Activated CD8-positive, alpha-beta T cell treated with anti-CD3 and anti-CD28 coated beads for 36 hours (primary cell): ENCODE data around the gene TAF12. TPM values are rescaled to one million over a fixed set of nuclear protein-coding genes. Genes with fewer than 3 reads are reported as not detected.
"Not testable (repeated sequence)": the region's sequence is repeated elsewhere in the genome, so short reads cannot be mapped to it uniquely, and the experiment has no call there.

Experiments
- ATAC-seq: fragments of 200-7000 bp; cut with Tn5 transposase; one replicate; pipeline ENCODE4 v1.10.0; 2021; ENCODE audit warnings: mild to moderate bottlenecking, moderate library complexity
- CTCF ChIA-PET: fragments of 350-600 bp; sonication (Branson Sonifier 250); formaldehyde crosslinking; loops from one replicate; lab custom pipeline; 2021; ENCODE audit warnings: antibody characterized with exemption; lab: Charles Lee
- POLR2A ChIA-PET: fragments of 350-600 bp; sonication (Branson Sonifier 250); formaldehyde crosslinking; loops from one replicate; lab custom pipeline; 2021; ENCODE audit warnings: antibody characterized with exemption; lab: Charles Lee
- DNase-seq: peaks from one replicate; pipeline ENCODE4 v3.0.0-alpha.2; 2020
- H3K27ac Mint-ChIP-seq: one replicate; pipeline ENCODE4 v1.8.0; 2021; ENCODE audit warnings: mild to moderate bottlenecking, mixed read lengths
- H3K27me3 Mint-ChIP-seq: one replicate; pipeline ENCODE4 v1.8.0; 2021; ENCODE audit warnings: mixed read lengths
- H3K36me3 Mint-ChIP-seq: one replicate; pipeline ENCODE4 v1.8.0; 2021; ENCODE audit warnings: low read depth, mixed read lengths
- H3K4me1 Mint-ChIP-seq: one replicate; pipeline ENCODE4 v1.8.0; 2021; ENCODE audit warnings: low read depth, mixed read lengths
- H3K4me3 Mint-ChIP-seq: one replicate; pipeline ENCODE4 v1.8.0; 2021; ENCODE audit warnings: mild to moderate bottlenecking, moderate library complexity, mixed read lengths
- H3K9me3 Mint-ChIP-seq: one replicate; pipeline ENCODE4 v1.8.0; 2021; ENCODE audit warnings: mixed read lengths
- intact Hi-C: fragments of 100-400 bp; cut with micrococcal nuclease; formaldehyde crosslinking; loops from one replicate; pipeline ENCODE4 v1.10.0; 2022
- total RNA-seq, 2 experiments: library from RNA; stranded (reverse); gene quantifications; one replicate each; pipeline ENCODE4 v1.2.3, GENCODE V29; 2021
- TF ChIP-seq, protein P1 (sequence below): fragments of 200-600 bp; IDR thresholded peaks from one replicate; pipeline ENCODE4 v1.8.0; 2022; ENCODE audit warnings: antibody characterized with exemption, mild to moderate bottlenecking

Gene TAF12
- total RNA-seq, 2 experiments from 2014 or later: 21.3 to 23.0 TPM

DNA sequence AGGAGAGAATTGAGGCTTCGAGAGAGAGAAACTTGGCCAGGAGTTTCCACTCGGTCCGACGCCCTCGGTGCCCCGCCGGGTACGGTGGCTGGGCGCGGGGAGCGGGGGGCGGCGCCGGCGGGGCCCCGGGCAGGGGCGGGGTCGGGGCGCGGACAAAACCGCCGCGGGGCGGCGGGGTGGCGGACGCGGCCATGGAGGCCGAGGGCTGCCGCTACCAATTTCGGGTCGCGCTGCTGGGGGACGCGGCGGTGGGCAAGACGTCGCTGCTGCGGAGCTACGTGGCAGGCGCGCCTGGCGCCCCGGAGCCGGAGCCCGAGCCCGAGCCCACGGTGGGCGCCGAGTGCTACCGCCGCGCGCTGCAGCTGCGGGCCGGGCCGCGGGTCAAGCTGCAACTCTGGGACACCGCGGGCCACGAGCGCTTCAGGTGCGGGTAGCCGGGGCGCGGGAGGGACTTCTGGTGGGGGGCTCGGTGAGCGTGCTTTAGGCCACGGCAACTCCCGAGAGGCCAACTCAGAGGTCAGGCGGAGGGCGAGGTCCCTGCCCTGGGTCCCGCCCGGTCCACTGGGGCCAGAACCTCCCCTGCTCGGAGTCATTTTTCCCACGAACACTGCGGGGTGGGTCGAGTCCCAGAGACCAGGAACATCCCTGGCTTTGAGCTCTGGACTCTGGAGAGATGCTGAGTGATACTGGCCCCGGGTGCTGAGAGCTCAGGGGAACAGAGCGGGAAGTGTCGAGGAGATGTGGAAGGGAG, 50.4 kb downstream of the TAF12 start:
- Mint-ChIP-seq H3K9me3 (no peaks in the 10 kb centered on the region), H3K4me3 (peak overlapping the region; percentile 68), H3K27ac (no peak overlapping the region), H3K4me1 (peaks cover 9% of the 10 kb centered on the region), H3K36me3 (peaks cover 5% of the 10 kb centered on the region), H3K27me3 (peaks cover 10% of the 10 kb centered on the region)
- ATAC-seq (peak; percentile 49), DNase-seq (no peak)
- ChIA-PET CTCF (interaction anchor here (1.0 kb wide), 1 partner anchor 10 kb away, joined by 3 read pairs; no protein-coding TSS in a partner anchor), POLR2A (interaction anchor here (6.1 kb wide), 1 partner anchor 12 kb away, joined by 43 read pairs; no protein-coding TSS in a partner anchor)
- intact Hi-C loops: no loop called here
- TF ChIP-seq, protein P1, sequence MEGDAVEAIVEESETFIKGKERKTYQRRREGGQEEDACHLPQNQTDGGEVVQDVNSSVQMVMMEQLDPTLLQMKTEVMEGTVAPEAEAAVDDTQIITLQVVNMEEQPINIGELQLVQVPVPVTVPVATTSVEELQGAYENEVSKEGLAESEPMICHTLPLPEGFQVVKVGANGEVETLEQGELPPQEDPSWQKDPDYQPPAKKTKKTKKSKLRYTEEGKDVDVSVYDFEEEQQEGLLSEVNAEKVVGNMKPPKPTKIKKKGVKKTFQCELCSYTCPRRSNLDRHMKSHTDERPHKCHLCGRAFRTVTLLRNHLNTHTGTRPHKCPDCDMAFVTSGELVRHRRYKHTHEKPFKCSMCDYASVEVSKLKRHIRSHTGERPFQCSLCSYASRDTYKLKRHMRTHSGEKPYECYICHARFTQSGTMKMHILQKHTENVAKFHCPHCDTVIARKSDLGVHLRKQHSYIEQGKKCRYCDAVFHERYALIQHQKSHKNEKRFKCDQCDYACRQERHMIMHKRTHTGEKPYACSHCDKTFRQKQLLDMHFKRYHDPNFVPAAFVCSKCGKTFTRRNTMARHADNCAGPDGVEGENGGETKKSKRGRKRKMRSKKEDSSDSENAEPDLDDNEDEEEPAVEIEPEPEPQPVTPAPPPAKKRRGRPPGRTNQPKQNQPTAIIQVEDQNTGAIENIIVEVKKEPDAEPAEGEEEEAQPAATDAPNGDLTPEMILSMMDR: no peak

DNA sequence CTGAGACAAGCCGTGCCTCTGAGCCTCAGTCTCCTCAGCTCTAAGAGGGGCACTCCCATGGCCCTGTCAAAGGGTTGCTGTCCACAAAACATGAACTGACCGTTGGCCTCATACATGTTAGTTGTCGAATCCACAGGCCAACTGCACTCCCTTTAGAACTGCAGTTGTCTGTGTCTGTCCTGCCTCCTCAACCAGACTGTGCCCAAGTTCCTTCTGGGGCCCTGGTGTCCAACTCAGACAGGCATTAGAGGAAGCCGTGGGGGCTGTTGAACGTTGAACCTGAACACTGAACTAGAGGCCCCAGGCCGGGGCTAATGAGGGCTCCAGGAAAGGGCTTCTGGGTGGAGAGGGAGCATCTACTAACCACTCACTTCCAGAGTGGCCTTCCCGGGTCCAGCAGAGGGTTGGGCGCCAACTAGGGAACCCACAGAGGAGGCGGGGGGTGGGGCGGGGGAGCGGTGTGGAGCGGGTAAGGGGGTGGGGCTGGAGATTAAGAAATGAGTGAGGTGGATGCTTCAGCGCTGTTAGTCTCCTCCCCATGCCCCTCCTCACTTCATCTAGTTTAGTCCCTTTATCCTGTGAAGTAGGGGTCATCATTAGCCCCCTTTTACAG, 51.1 kb downstream of the TAF12 start, which contains the start of gene RAB42:
Gene RAB42, plus strand, starts transcription at position 558 of the 613 bp plus-strand sequence. CDS start 247 bp downstream, outside the sequence.
- H3K27me3 Mint-ChIP-seq: peaks cover 10% of the 10 kb centered on the region
- intact Hi-C loops: no loop called here
- TF ChIP-seq, protein P1: no peak
- ATAC-seq (peak; percentile 61), DNase-seq (no peak)
- H3K36me3 Mint-ChIP-seq: peaks cover 5% of the 10 kb centered on the region
- ChIA-PET POLR2A (interaction anchor here (6.1 kb wide), 1 partner anchor 12 kb away, joined by 43 read pairs; no protein-coding TSS in a partner anchor), CTCF (interaction anchor here (1.0 kb wide), 1 partner anchor 11 kb away, joined by 3 read pairs; no protein-coding TSS in a partner anchor)
- peaks cover 9% of the 10 kb centered on the region for H3K4me1 Mint-ChIP-seq
- H3K4me3 Mint-ChIP-seq: peak within 1 kb of the TSS; percentile 68
- H3K9me3 Mint-ChIP-seq: no peaks in the 10 kb centered on the region
- H3K27ac Mint-ChIP-seq: no peak within 1 kb of the TSS

DNA sequence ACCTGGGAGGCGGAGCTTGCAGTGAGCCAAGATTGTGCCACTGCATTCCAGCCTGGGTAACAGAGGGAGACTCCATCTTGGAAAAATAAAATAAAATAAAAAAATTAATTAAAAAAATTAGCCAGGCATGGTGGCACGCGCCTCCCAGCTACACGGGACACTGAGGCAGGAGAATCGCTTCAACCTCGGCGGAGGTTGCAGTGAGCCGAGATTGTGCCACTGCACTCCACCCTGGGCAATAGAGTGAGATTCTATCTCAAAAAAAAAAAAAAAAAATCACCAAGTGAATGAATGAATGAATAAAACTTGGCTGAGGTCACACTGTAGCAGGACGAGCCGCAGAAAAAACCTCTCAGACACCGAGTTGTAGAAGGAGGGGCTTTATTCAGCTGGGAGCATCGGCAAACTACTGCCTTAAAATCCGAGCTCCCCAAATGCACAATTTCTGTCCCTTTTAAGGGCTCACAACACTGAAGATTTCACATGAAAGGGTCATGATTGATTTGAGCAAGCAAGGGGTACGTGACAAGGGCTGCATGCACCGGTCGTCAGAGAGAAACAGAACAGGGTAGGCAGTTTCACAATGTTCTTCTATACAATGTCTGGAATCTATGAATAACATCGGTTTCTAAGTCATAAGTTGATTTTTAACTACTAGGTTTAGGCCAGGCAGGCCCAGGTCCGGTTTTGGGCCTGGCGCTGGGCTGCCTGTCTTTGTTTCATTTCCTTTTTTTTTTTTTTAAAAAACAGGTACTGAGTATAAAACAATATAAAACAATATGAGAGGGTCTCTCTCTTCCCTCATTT, 56.1 kb downstream of the TAF12 start:
- ATAC-seq, H3K9me3 Mint-ChIP-seq, intact Hi-C loops, H3K4me3 Mint-ChIP-seq, DNase-seq, H3K4me1 Mint-ChIP-seq, H3K27me3 Mint-ChIP-seq, H3K27ac Mint-ChIP-seq, H3K36me3 Mint-ChIP-seq: not testable (repeated sequence)
- CTCF ChIA-PET: interaction anchor here (1.6 kb wide), 1 partner anchor 16 kb away, joined by 4 read pairs; no protein-coding TSS in a partner anchor
- POLR2A ChIA-PET: interaction anchor here (0.7 to 1.7 kb wide), 2 partner anchors 18 to 489 kb away, joined by 3 read pairs; no protein-coding TSS in a partner anchor

DNA sequence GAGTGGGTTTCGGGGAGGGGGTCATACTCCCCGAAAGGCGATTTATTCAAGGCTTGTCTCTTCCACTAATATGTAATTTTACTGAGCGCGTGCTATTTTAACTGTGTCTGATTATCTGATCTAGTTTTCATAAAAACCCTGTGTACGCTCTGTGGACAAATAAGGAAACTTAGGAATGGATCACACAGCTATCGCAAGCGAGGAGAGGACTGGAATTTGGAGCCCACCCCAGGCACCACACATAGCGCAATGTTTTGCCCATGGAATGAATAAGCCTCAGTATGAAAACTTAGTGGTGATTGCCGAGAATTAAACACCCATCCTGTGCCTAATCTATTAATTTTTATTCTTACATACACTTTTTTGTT, 60.6 kb downstream of the TAF12 start:
- TF ChIP-seq, protein P1: no peak
- POLR2A ChIA-PET: interaction anchor here (0.6 to 10.5 kb wide), 35 partner anchors 8 to 454 kb away, joined by 3 to 315 read pairs (median 5); partner anchors contain the start of genes GMEB1, MED18, RAB42 and RCC1
- H3K36me3 Mint-ChIP-seq: peaks cover 42% of the 10 kb centered on the region

More for the DNA sequence above, 60.6 kb downstream of the TAF12 start:
- H3K27me3 Mint-ChIP-seq: no peaks in the 10 kb centered on the region
- ATAC-seq: no peak
- DNase-seq: no peak
- peak overlapping the region; percentile 100 for H3K4me3 Mint-ChIP-seq
- H3K27ac Mint-ChIP-seq: peak overlapping the region; percentile 92
- intact Hi-C loops: loop anchor here (5.0 kb wide), 1 partner anchor 65 kb away; no protein-coding TSS in a partner anchor
- H3K9me3 Mint-ChIP-seq: no peaks in the 10 kb centered on the region
- peaks cover 22% of the 10 kb centered on the region for H3K4me1 Mint-ChIP-seq
- CTCF ChIA-PET: interaction anchor here (0.5 to 6.2 kb wide), 9 partner anchors 11 to 295 kb away, joined by 3 to 30 read pairs (median 5); partner anchors contain the start of genes TAF12, TRNAU1AP and YTHDF2
